K562 (cell line): Measurements from ENCODE around the gene BFSP1. TPM values are rescaled to one million over a fixed set of nuclear protein-coding genes. Genes with fewer than 3 reads are reported as not detected.

Experiments
- ATAC-seq: fragments of 200-7000 bp; cut with Tn5 transposase; 3 replicates; pipeline ENCODE4 v1.9.1; 2020; ENCODE audit warnings: moderate library complexity
- BruUV-seq: library from RNA; stranded (reverse); fragments of 400-500 nt; replicated peaks from 2 replicates; lab custom pipeline; 2021; lab: Mats Ljungman, UMichigan
- CTCF ChIA-PET: fragments of 300-600 bp; formaldehyde crosslinking; extraction: SDS; loops from one replicate; lab custom pipeline; 2021; ENCODE audit warnings: low intra/inter-chr PET ratio; lab: Yijun Ruan, JAX
- POLR2A ChIA-PET: fragments of 300-600, 350-650 bp; sonication (Branson Sonifier 250); formaldehyde crosslinking; extraction: SDS; loops from one replicate; lab custom pipeline; 2021; ENCODE audit warnings: antibody characterized with exemption, inconsistent platforms; lab: Yijun Ruan, JAX
- DNase-seq, 4 experiments: peaks; one replicate each; pipeline versions ENCODE4 v3.0.0 to v3.0.0-alpha.2; 2011 to 2018; ENCODE audit warnings: low spot score in 3 of 4, mixed read lengths in 3 of 4; ENCODE audit errors: extremely low read depth in 1 of 4
- FAIRE-seq: peaks from 2 replicates; lab custom pipeline; 2011; peaks lifted over from hg19 to GRCh38; lab: Jason Lieb, UNC
- H2AFZ ChIP-seq: 2 replicates; pipeline ENCODE4 v1.6.0; 2011; ENCODE audit warnings: low read depth, low read length, control low read depth, inconsistent platforms
- H3K27ac ChIP-seq: fragments of 200-600 bp; 3 replicates; pipeline ENCODE4 v1.8.0; 2011; ENCODE audit warnings: low read depth, mild to moderate bottlenecking, control low read depth, inconsistent platforms, low read length, moderate library complexity, mixed read lengths; ENCODE audit errors: extremely low read depth
- H3K27me3 ChIP-seq, 2 experiments: fragments of 300-600 bp in 1 of 2; 2 replicates in 1 of 2; 3 replicates in 1 of 2; pipeline versions ENCODE4 v1.6.0 to v1.8.0; 2011; ENCODE audit warnings: inconsistent platforms in 2 of 2, low read length in 2 of 2, mild to moderate bottlenecking in 1 of 2, mixed read lengths in 1 of 2, moderate library complexity in 1 of 2; ENCODE audit not compliant: control insufficient read depth in 2 of 2, insufficient read depth in 2 of 2
- H3K36me3 ChIP-seq: fragments of 300-600 bp; 3 replicates; pipeline ENCODE4 v1.8.0; 2011; ENCODE audit warnings: mild to moderate bottlenecking, low read length, inconsistent platforms; ENCODE audit not compliant: control insufficient read depth, insufficient read depth
- H3K4me1 ChIP-seq, 2 experiments: fragments of 200-600 bp in 1 of 2; replicated peaks in 1 of 2; 2 replicates in 1 of 2; 3 replicates in 1 of 2; pipeline versions ENCODE4 v1.5.1 to v1.8.0; 2011; ENCODE audit warnings: inconsistent platforms in 2 of 2, low read length in 2 of 2, mild to moderate bottlenecking in 1 of 2, mixed read lengths in 1 of 2, moderate library complexity in 1 of 2; ENCODE audit not compliant: control insufficient read depth in 2 of 2, insufficient read depth in 2 of 2
- H3K4me2 ChIP-seq: 2 replicates; pipeline ENCODE4 v1.6.1; 2011; ENCODE audit warnings: low read length, control low read depth, inconsistent platforms, mixed read lengths; ENCODE audit not compliant: insufficient read depth
- H3K4me3 ChIP-seq: fragments of 200-600 bp; sonication (generic), shearing (Covaris generic); 2 replicates; pipeline ENCODE4 v1.5.1; 2016; ENCODE audit warnings: control low read depth, inconsistent platforms
- H3K79me2 ChIP-seq: fragments of 200-600 bp; 3 replicates; pipeline ENCODE4 v1.8.0; 2011; ENCODE audit warnings: low read length, inconsistent platforms; ENCODE audit not compliant: control insufficient read depth, insufficient read depth
- H3K9ac ChIP-seq, 2 experiments: 2 replicates each; pipeline versions ENCODE4 v1.6.0 to v1.6.1; 2011; ENCODE audit warnings: low read depth in 2 of 2, low read length in 2 of 2, control low read depth in 1 of 2, inconsistent platforms in 1 of 2, mild to moderate bottlenecking in 1 of 2, mixed read lengths in 1 of 2; ENCODE audit not compliant: insufficient read depth in 1 of 2
- H3K9me1 ChIP-seq: one replicate; pipeline ENCODE4 v1.6.0; 2011; ENCODE audit warnings: inconsistent platforms, mild to moderate bottlenecking, low read length, moderate library complexity; ENCODE audit not compliant: control insufficient read depth, insufficient read depth
- H3K9me3 ChIP-seq: replicated peaks from 2 replicates; pipeline ENCODE4 v1.5.1; 2011; ENCODE audit warnings: low read depth, low read length, inconsistent platforms; ENCODE audit not compliant: control insufficient read depth, insufficient read depth
- H4K20me1 ChIP-seq: replicated peaks from 2 replicates; pipeline ENCODE4 v1.6.1; 2011; ENCODE audit warnings: low read length, inconsistent platforms, mixed read lengths; ENCODE audit not compliant: control insufficient read depth, insufficient read depth
- BACH1 ChIP-seq: fragments of 200-800 bp; sonication (Bioruptor generic); IDR thresholded peaks from 2 replicates; pipeline ENCODE4 v1.6.1; 2016; ENCODE audit warnings: missing genetic modification characterization, missing compliant biosample characterization
- CBFA2T3 ChIP-seq: fragments of 450-650 bp; IDR thresholded peaks from 2 replicates; pipeline ENCODE4 v1.6.1; 2017
- DPF2 ChIP-seq: fragments of 450-650 bp; IDR thresholded peaks from 2 replicates; pipeline ENCODE4 v1.6.1; 2016
- EP400 ChIP-seq: fragments of 450-650 bp; IDR thresholded peaks from 2 replicates; pipeline ENCODE4 v1.6.1; 2017; ENCODE audit warnings: antibody characterized with exemption, mild to moderate bottlenecking, moderate library complexity
- NFIC ChIP-seq: fragments of 450-650 bp; IDR thresholded peaks from 2 replicates; pipeline ENCODE4 v1.6.1; 2017; ENCODE audit warnings: mild to moderate bottlenecking, inconsistent platforms
- PYGO2 ChIP-seq: fragments of 450-650 bp; IDR thresholded peaks from 2 replicates; pipeline ENCODE4 v1.6.1; 2016; ENCODE audit warnings: mild to moderate bottlenecking, missing genetic modification characterization, moderate library complexity, missing compliant biosample characterization
- TRIM25 ChIP-seq: fragments of 450-650 bp; IDR thresholded peaks from 2 replicates; pipeline ENCODE4 v1.7.0; 2016; ENCODE audit warnings: borderline replicate concordance
- ZNF398 ChIP-seq: fragments of 250-450 bp; sonication (Bioruptor Pico); IDR thresholded peaks from 2 replicates; pipeline ENCODE4 v1.8.0; 2021; ENCODE audit warnings: moderate library complexity, mild to moderate bottlenecking, inconsistent platforms
- ZNF431 ChIP-seq: sonication (generic); formaldehyde crosslinking; IDR thresholded peaks from 2 replicates; pipeline ENCODE4 v1.8.0; 2022; ENCODE audit warnings: mild to moderate bottlenecking, missing genetic modification reagents
- ZNF444 ChIP-seq: fragments of 250-450 bp; sonication (Bioruptor Pico); IDR thresholded peaks from 2 replicates; pipeline ENCODE4 v1.4.0; 2020; ENCODE audit warnings: mild to moderate bottlenecking, moderate library complexity
- WGBS: fragments of 100-300 bp; shearing (Covaris generic); methylation state at CpG from one replicate; pipeline ENCODE4 v1.1.6; 2016; ENCODE audit warnings: low coverage, mixed read lengths; ENCODE audit not compliant: insufficient coverage; ENCODE audit errors: missing lambda C conversion rate; 5-methylcytosine and 5-hydroxymethylcytosine counted together
- in situ Hi-C: fragments of 300-500 bp; cut with MboI; formaldehyde crosslinking; loops from 4 replicates; pipeline ENCODE4 v1.15.0; 2018; ENCODE audit warnings: inconsistent platforms, mixed read lengths
- intact Hi-C: fragments of 100-400 bp; cut with micrococcal nuclease; formaldehyde crosslinking; loops from 2 replicates; pipeline ENCODE4 v1.14.2; 2022
- polyA plus RNA-seq, 8 experiments: library from polyadenylated mRNA; depleted of rRNA in 4 of 8; stranded (reverse) in 5 of 8; unstranded in 3 of 8; fragments of >200 nt; fragmentation: Nextera tagmentation in 2 of 8; fragmentation: Illumina TruSeq in 1 of 8; extraction: Ambion mirVana in 2 of 8; extraction: Trizol in 1 of 8; gene quantifications; 2 replicates each; pipeline versions ENCODE4 v1.2.1 to v1.2.3, GENCODE V29; 2011 to 2014; ENCODE audit warnings: inconsistent platforms in 1 of 8, missing spikeins in 1 of 8
- total RNA-seq, 7 experiments: library from RNA; depleted of rRNA in 6 of 7; stranded (reverse); fragments of >200 nt in 6 of 7; fragmentation: Illumina TruSeq in 2 of 7; extraction: Trizol in 2 of 7; gene quantifications; 2 replicates each; pipeline versions ENCODE4 v1.2.1 to v1.2.3, GENCODE V29; 2011 to 2021; ENCODE audit warnings: low replicate concordance in 1 of 7
- TF ChIP-seq, protein P1 (sequence below): fragments of 250-450 bp; sonication (Bioruptor Pico); IDR thresholded peaks from 2 replicates; pipeline ENCODE4 v1.5.0; 2020; ENCODE audit warnings: mild to moderate bottlenecking

Gene BFSP1
- total and polyA plus RNA-seq, 9 of the 15 experiments (the other 6 are each of a cell fraction or from before 2014, with no cell fraction given) = 0.09 to 0.86 (median 0.40) TPM

- TF ChIP-seq ZNF398 (no peak), TRIM25 (no peak)
Measured at GRCh38 chr20:17565169-17565845, 34.1 kb upstream of the BFSP1 start (continued).

DNA sequence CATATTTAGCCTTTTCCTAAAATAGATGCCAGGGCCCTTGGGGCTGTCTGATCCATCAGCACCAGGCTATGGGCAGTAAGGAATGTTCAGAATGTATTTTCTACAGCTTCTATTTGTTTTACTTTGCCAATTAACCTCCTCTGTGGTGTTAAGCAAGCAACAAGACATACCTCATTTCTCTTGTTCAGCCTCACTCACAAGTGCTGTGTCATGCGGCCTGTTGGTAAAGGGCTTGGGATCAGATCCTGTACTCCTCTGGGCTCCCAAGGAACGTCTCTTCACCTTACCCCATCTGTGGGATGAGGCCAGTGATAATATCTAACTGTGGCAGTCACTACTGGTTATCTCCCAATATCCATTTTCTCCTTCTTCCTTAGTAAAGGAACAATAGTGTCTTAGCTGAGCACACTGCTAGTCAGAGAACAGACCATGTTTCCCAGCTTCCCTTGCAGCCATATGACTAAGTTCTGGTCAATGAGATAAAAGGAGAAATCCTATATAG is 31.7 kb upstream of the BFSP1 start:
- H3K4me3 ChIP-seq = no peak overlapping the region
- in situ Hi-C loops (no loop called here), intact Hi-C loops (no loop called here)
- no peaks in the 10 kb centered on the region for H3K9me1 ChIP-seq
- H3K27ac ChIP-seq = peak overlapping the region; percentile 78
- no peaks in the 10 kb centered on the region for H3K9me3 ChIP-seq
- ATAC-seq (peak; percentile 73), FAIRE-seq (peak; percentile 85), DNase-seq (peak; percentile 28 to 54 (median 33))
- H4K20me1 ChIP-seq = no peaks in the 10 kb centered on the region
- H3K9ac ChIP-seq = peak overlapping the region in 1 of 2 experiments; percentile 44; a peak in 2 of 4 replicates
- peaks cover 0 to 21% of the 10 kb centered on the region in 2 experiments; a peak in 3 of 5 replicates for H3K4me1 ChIP-seq
- peak overlapping the region; percentile 95 for H2AFZ ChIP-seq
- H3K27me3 ChIP-seq = no peaks in the 10 kb centered on the region
- H3K36me3 ChIP-seq = no peaks in the 10 kb centered on the region
- H3K4me2 ChIP-seq = peak overlapping the region; percentile 60
- H3K79me2 ChIP-seq = no peaks in the 10 kb centered on the region
- 18% methylated on average over 2 of the region's 2 CpGs for WGBS
- BruUV-seq = no TSS peak
- POLR2A ChIA-PET = interaction anchor here (1.1 kb wide), 1 partner anchor 10 kb away, joined by 4 read pairs; no protein-coding TSS in a partner anchor
- CTCF ChIA-PET = no interaction called here
- TF ChIP-seq ZNF431 = no peak
- TF ChIP-seq NFIC = no peak
- TF ChIP-seq DPF2 = peak; percentile 34; the same call in 1 of the 2 replicates
- TF ChIP-seq CBFA2T3 = peak; percentile 47; the same call in 1 of the 2 replicates
- peak; percentile 65; the same call in 1 of the 2 replicates for TF ChIP-seq BACH1
- TF ChIP-seq ZNF444 (CRISPR knock-in tag) = no peak
- TF ChIP-seq, protein P1, sequence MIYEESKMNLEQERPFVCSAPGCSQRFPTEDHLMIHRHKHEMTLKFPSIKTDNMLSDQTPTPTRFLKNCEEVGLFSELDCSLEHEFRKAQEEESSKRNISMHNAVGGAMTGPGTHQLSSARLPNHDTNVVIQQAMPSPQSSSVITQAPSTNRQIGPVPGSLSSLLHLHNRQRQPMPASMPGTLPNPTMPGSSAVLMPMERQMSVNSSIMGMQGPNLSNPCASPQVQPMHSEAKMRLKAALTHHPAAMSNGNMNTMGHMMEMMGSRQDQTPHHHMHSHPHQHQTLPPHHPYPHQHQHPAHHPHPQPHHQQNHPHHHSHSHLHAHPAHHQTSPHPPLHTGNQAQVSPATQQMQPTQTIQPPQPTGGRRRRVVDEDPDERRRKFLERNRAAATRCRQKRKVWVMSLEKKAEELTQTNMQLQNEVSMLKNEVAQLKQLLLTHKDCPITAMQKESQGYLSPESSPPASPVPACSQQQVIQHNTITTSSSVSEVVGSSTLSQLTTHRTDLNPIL (CRISPR knock-in tag) = no peak
- TF ChIP-seq EP400 = 0 out of 2 replicates have a peak, but pooled peaks have one; percentile 25
- TF ChIP-seq PYGO2 (tag) = 0 out of 2 replicates have a peak, but pooled peaks have one; percentile 28
